ENCODE measurements around the gene AP4E1.
A peak's percentile ranks its signal among the peaks of the same experiment; 100 is the strongest.

The AP4E1 gene

GRCh38 chr15:50883903-50884302, 24.6 kb upstream of the AP4E1 start:
- H3K27me3 ChIP-seq (ENCODE audit: insufficient read depth, low read length, poor library complexity, severe bottlenecking): no peaks in the 10 kb centered on the region
- no peaks in the 10 kb centered on the region for H3K79me2 ChIP-seq (ENCODE audit: insufficient read depth, low read length)
- H3K9me3 ChIP-seq (ENCODE audit: insufficient read depth, low read depth, low read length): no peaks in the 10 kb centered on the region
- no peak for TF ChIP-seq EZH2phosphoT487 (IDR thresholded peaks at IDR 0.05; ENCODE audit: borderline replicate concordance)
- TF ChIP-seq CTCF (conservative IDR thresholded peaks at IDR 0.05; ENCODE audit: low read length): no peak
- no peaks in the 10 kb centered on the region for H3K9me2 ChIP-seq (replicated peaks; ENCODE audit: low read depth, low read length)
- H3F3A ChIP-seq (ENCODE audit: low read depth): 0 out of 2 replicates have a peak, but pooled peaks cover 3% of the 10 kb centered on the region
- H2AFZ ChIP-seq (ENCODE audit: low read length): peak overlapping the region; percentile 74
- H3K4me3 ChIP-seq (ENCODE audit: low read length, poor library complexity, severe bottlenecking): peak overlapping the region; percentile 55
- no peaks in the 10 kb centered on the region for H4K20me1 ChIP-seq (ENCODE audit: insufficient read depth, low read length, poor library complexity, severe bottlenecking)
- peak overlapping the region; percentile 37 for H3K9ac ChIP-seq (ENCODE audit: low read depth, low read length, poor library complexity, severe bottlenecking)
- peak overlapping the region; percentile 73 for H3K4me2 ChIP-seq (ENCODE audit: low read depth, low read length, poor library complexity, severe bottlenecking)
- no peaks in the 10 kb centered on the region for H3K36me3 ChIP-seq (ENCODE audit: insufficient read depth, low read length)
- peaks cover 26% of the 10 kb centered on the region for H3K4me1 ChIP-seq (ENCODE audit: insufficient read depth, low read length, poor library complexity, severe bottlenecking)

- H2AFZ ChIP-seq (ENCODE audit: low read length): peak overlapping the region; percentile 74
- no peaks in the 10 kb centered on the region for H3K27me3 ChIP-seq (ENCODE audit: insufficient read depth, low read length, poor library complexity, severe bottlenecking)
- H3K9ac ChIP-seq (ENCODE audit: low read depth, low read length, poor library complexity, severe bottlenecking): peak overlapping the region; percentile 37
- no peaks in the 10 kb centered on the region for H3K9me3 ChIP-seq (ENCODE audit: insufficient read depth, low read depth, low read length)
- H3K36me3 ChIP-seq (ENCODE audit: insufficient read depth, low read length): no peaks in the 10 kb centered on the region
- 0 out of 2 replicates have a peak, but pooled peaks cover 3% of the 10 kb centered on the region for H3F3A ChIP-seq (ENCODE audit: low read depth)
- H3K4me1 ChIP-seq (ENCODE audit: insufficient read depth, low read length, poor library complexity, severe bottlenecking): peaks cover 26% of the 10 kb centered on the region
- H3K9me2 ChIP-seq (replicated peaks; ENCODE audit: low read depth, low read length): no peaks in the 10 kb centered on the region
- no peaks in the 10 kb centered on the region for H3K79me2 ChIP-seq (ENCODE audit: insufficient read depth, low read length)
- H3K4me2 ChIP-seq (ENCODE audit: low read depth, low read length, poor library complexity, severe bottlenecking): peak overlapping the region; percentile 73
- H4K20me1 ChIP-seq (ENCODE audit: insufficient read depth, low read length, poor library complexity, severe bottlenecking): no peaks in the 10 kb centered on the region
- TF ChIP-seq CTCF (conservative IDR thresholded peaks at IDR 0.05; ENCODE audit: low read length) (no peak), EZH2phosphoT487 (IDR thresholded peaks at IDR 0.05; ENCODE audit: borderline replicate concordance) (no peak)
- H3K4me3 ChIP-seq (ENCODE audit: low read length, poor library complexity, severe bottlenecking): peak overlapping the region; percentile 55
Measured at GRCh38 chr15:50884540-50884939, 23.9 kb upstream of the AP4E1 start.

GRCh38 chr15:50886139-50886467, 22.4 kb upstream of the AP4E1 start:
- no peak overlapping the region for H2AFZ ChIP-seq (ENCODE audit: low read length)
- H3K9me3 ChIP-seq (ENCODE audit: insufficient read depth, low read depth, low read length): no peaks in the 10 kb centered on the region
- no peaks in the 10 kb centered on the region for H4K20me1 ChIP-seq (ENCODE audit: insufficient read depth, low read length, poor library complexity, severe bottlenecking)
- no peak for TF ChIP-seq CTCF (conservative IDR thresholded peaks at IDR 0.05; ENCODE audit: low read length)
- no peak for TF ChIP-seq EZH2phosphoT487 (IDR thresholded peaks at IDR 0.05; ENCODE audit: borderline replicate concordance)
- no peaks in the 10 kb centered on the region for H3K9me2 ChIP-seq (replicated peaks; ENCODE audit: low read depth, low read length)
- no peaks in the 10 kb centered on the region for H3K79me2 ChIP-seq (ENCODE audit: insufficient read depth, low read length)
- H3K27me3 ChIP-seq (ENCODE audit: insufficient read depth, low read length, poor library complexity, severe bottlenecking): no peaks in the 10 kb centered on the region
- H3K4me3 ChIP-seq (ENCODE audit: low read length, poor library complexity, severe bottlenecking): no peak overlapping the region
- no peak overlapping the region for H3K4me2 ChIP-seq (ENCODE audit: low read depth, low read length, poor library complexity, severe bottlenecking)
- H3K36me3 ChIP-seq (ENCODE audit: insufficient read depth, low read length): no peaks in the 10 kb centered on the region
- no peak overlapping the region for H3K9ac ChIP-seq (ENCODE audit: low read depth, low read length, poor library complexity, severe bottlenecking)
- peaks cover 20% of the 10 kb centered on the region for H3K4me1 ChIP-seq (ENCODE audit: insufficient read depth, low read length, poor library complexity, severe bottlenecking)
- 0 out of 2 replicates have a peak, but pooled peaks cover 3% of the 10 kb centered on the region for H3F3A ChIP-seq (ENCODE audit: low read depth)
